Astrocyte (in vitro differentiated cells and primary cell): Measurements from ENCODE around the gene CADM1.

Experiments
- CTCF ChIP-seq: IDR thresholded peaks from 2 replicates; pipeline ENCODE4 v1.5.1; 2011; ENCODE audit warnings: low read depth, mild to moderate bottlenecking, inconsistent platforms, low read length, moderate library complexity; ENCODE audit not compliant: insufficient read depth
- EZH2 ChIP-seq: IDR thresholded peaks from 2 replicates; pipeline ENCODE4 v1.6.1; 2012; ENCODE audit warnings: mild to moderate bottlenecking, low read length, inconsistent platforms; ENCODE audit not compliant: insufficient read depth

GRCh38 chr11:115217726-115218311, 286.4 kb downstream of the CADM1 start:
- TF ChIP-seq CTCF (no peak), EZH2 (no peak)
